Measurements from ENCODE around the gene TSPAN9.

The TSPAN9 gene

GRCh38 chr12:3076730-3077571, at the start of gene TSPAN9:
Gene TSPAN9 (plus strand): TSS chr12:3077379. CDS start chr12:3201194, 123,815 bp downstream.
- DNase-seq (ENCODE audit: low spot score), result peak; percentile 42

GRCh38 chr12:3028108-3028507, 49.1 kb upstream of the TSPAN9 start:
- no peak for DNase-seq (ENCODE audit: low spot score)

GRCh38 chr12:3030821-3031429, 46.3 kb upstream of the TSPAN9 start:
- no peak for DNase-seq (ENCODE audit: low spot score)

GRCh38 chr12:3032161-3032560, 45.0 kb upstream of the TSPAN9 start:
- DNase-seq (ENCODE audit: low spot score), result no peak

- no peak for DNase-seq (ENCODE audit: low spot score)
These were observed 44.2 kb upstream of the TSPAN9 start for GRCh38 chr12:3032770-3033538.

- DNase-seq (ENCODE audit: low spot score), result no peak
These were observed 43.7 kb upstream of the TSPAN9 start for GRCh38 chr12:3033539-3033867.

- DNase-seq (ENCODE audit: low spot score), result peak; percentile 57
These were observed 43.0 kb upstream of the TSPAN9 start for GRCh38 chr12:3034067-3034750.

GRCh38 chr12:3035171-3035570, 42.0 kb upstream of the TSPAN9 start:
- DNase-seq (ENCODE audit: low spot score), result no peak

GRCh38 chr12:3035815-3036702, 41.1 kb upstream of the TSPAN9 start:
- DNase-seq (ENCODE audit: low spot score), result peak; percentile 86

- DNase-seq (ENCODE audit: low spot score), result no peak
These were observed 40.1 kb upstream of the TSPAN9 start for GRCh38 chr12:3036901-3037600.

GRCh38 chr12:3038166-3038565, 39.0 kb upstream of the TSPAN9 start:
- DNase-seq (ENCODE audit: low spot score), result no peak

- no peak for DNase-seq (ENCODE audit: low spot score)
These were observed 38.2 kb upstream of the TSPAN9 start for GRCh38 chr12:3038926-3039510.

- DNase-seq (ENCODE audit: low spot score), result no peak
These were observed 37.0 kb upstream of the TSPAN9 start for GRCh38 chr12:3040026-3040656.

- no peak for DNase-seq (ENCODE audit: low spot score)
These were observed 36.3 kb upstream of the TSPAN9 start for GRCh38 chr12:3040663-3041544.

GRCh38 chr12:3041558-3042164, 35.5 kb upstream of the TSPAN9 start:
- DNase-seq (ENCODE audit: low spot score), result peak; percentile 75

GRCh38 chr12:3042394-3042793, 34.8 kb upstream of the TSPAN9 start:
- DNase-seq (ENCODE audit: low spot score), result no peak

GRCh38 chr12:3042826-3043225, 34.4 kb upstream of the TSPAN9 start:
- DNase-seq (ENCODE audit: low spot score), result no peak

GRCh38 chr12:3043406-3043805, 33.8 kb upstream of the TSPAN9 start:
- no peak for DNase-seq (ENCODE audit: low spot score)
